ENCODE measurements around the gene PVALEF.
A peak's percentile ranks its signal among the peaks of the same experiment; 100 is the strongest.

Gene PVALEF

GRCh38 chr17:81194941-81195901 is 29.9 kb downstream of the PVALEF start:
- peak; percentile 5 for FAIRE-seq
- DNase-seq (ENCODE audit: low spot score): no peak

GRCh38 chr17:81195941-81196495 is 30.7 kb downstream of the PVALEF start:
- FAIRE-seq: no peak
- DNase-seq (ENCODE audit: low spot score): no peak

GRCh38 chr17:81196505-81197408 is 31.4 kb downstream of the PVALEF start:
- DNase-seq (ENCODE audit: low spot score) (no peak), FAIRE-seq (no peak)

GRCh38 chr17:81197409-81197795 is 32.1 kb downstream of the PVALEF start:
- DNase-seq (ENCODE audit: low spot score) (no peak), FAIRE-seq (no peak)

- no peak for DNase-seq (ENCODE audit: low spot score)
- no peak for FAIRE-seq
Observed at GRCh38 chr17:81197831-81198490, 32.7 kb downstream of the PVALEF start.

GRCh38 chr17:81198826-81199481 is 33.6 kb downstream of the PVALEF start:
- FAIRE-seq: no peak
- DNase-seq (ENCODE audit: low spot score): no peak

- FAIRE-seq (no peak), DNase-seq (ENCODE audit: low spot score) (no peak)
Observed at GRCh38 chr17:81199482-81199830, 34.1 kb downstream of the PVALEF start.

GRCh38 chr17:81200201-81200600 is 34.9 kb downstream of the PVALEF start:
- DNase-seq (ENCODE audit: low spot score) (no peak), FAIRE-seq (no peak)

- DNase-seq (ENCODE audit: low spot score): peak; percentile 64
- FAIRE-seq: peak; percentile 50
Observed at GRCh38 chr17:81200695-81201580, 35.6 kb downstream of the PVALEF start.

- FAIRE-seq: no peak
- DNase-seq (ENCODE audit: low spot score): no peak
Observed at GRCh38 chr17:81202318-81202717, 37.0 kb downstream of the PVALEF start.

- no peak for FAIRE-seq
- DNase-seq (ENCODE audit: low spot score): no peak
Observed at GRCh38 chr17:81203136-81203535, 37.8 kb downstream of the PVALEF start.

- DNase-seq (ENCODE audit: low spot score) (no peak), FAIRE-seq (peak; percentile 32)
Observed at GRCh38 chr17:81204578-81204977, 39.3 kb downstream of the PVALEF start.

- FAIRE-seq: no peak
Observed at GRCh38 chr17:81206166-81206565, 40.9 kb downstream of the PVALEF start.

GRCh38 chr17:81206657-81207056 is 41.4 kb downstream of the PVALEF start:
- no peak for FAIRE-seq
- no peak for DNase-seq (ENCODE audit: low spot score)

More at GRCh38 chr17:81206166-81206565, 40.9 kb downstream of the PVALEF start:
- no peak for DNase-seq (ENCODE audit: low spot score)

GRCh38 chr17:81207610-81208581 is 42.6 kb downstream of the PVALEF start:
- FAIRE-seq (peak; percentile 100), DNase-seq (ENCODE audit: low spot score) (no peak)

- FAIRE-seq: no peak
- DNase-seq (ENCODE audit: low spot score): no peak
Observed at GRCh38 chr17:81208651-81209050, 43.3 kb downstream of the PVALEF start.

- no peak for FAIRE-seq
Observed at GRCh38 chr17:81209141-81209540, 43.8 kb downstream of the PVALEF start.

GRCh38 chr17:81210466-81210865 is 45.2 kb downstream of the PVALEF start:
- no peak for DNase-seq (ENCODE audit: low spot score)
- no peak for FAIRE-seq

More at GRCh38 chr17:81209141-81209540, 43.8 kb downstream of the PVALEF start:
- no peak for DNase-seq (ENCODE audit: low spot score)
